ENCODE measurements around the gene OXSR1. TPM values are rescaled to one million over a fixed set of nuclear protein-coding genes. Genes with fewer than 3 reads are reported as not detected.

The OXSR1 gene
- total and polyA plus RNA-seq, 10 of the 15 experiments (the other 5 are each of a cell fraction or from before 2014, with no cell fraction given) = 12.4 to 54.6 (median 35.7) TPM

DNA sequence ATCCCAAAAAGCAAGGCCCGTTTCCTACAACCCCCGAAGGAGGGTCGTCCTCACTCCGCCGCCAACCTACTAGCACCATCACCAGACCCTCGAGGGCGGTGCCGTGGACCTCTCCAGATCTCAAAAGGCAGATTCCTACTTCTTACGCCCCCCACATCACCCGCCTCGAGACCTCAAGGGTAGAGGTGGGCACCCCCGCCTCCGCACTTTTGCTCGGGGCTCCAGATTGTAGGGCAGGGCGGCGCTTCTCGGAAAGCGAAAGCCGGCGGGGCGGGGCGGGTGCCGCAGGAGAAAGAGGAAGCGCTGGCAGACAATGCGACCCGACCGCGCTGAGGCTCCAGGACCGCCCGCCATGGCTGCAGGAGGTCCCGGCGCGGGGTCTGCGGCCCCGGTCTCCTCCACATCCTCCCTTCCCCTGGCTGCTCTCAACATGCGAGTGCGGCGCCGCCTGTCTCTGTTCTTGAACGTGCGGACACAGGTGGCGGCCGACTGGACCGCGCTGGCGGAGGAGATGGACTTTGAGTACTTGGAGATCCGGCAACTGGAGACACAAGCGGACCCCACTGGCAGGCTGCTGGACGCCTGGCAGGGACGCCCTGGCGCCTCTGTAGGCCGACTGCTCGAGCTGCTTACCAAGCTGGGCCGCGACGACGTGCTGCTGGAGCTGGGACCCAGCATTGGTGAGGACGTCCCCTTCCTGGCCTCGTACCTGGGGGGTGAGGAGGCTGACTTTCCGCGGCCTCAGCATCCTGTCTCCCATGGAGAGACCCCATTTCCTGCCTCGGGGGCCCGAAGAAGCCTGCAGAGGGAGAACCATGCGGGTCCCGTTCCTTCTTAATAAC, 26.8 kb upstream of the OXSR1 start, which contains the start of gene MYD88:
Gene MYD88 (plus strand): TSS at position 313 of the 842 bp plus-strand sequence. CDS start 40 bp downstream, at position 353.
- H3K9ac ChIP-seq (ENCODE audit: control insufficient read depth, insufficient read depth, low read length) = peak within 1 kb of the TSS; percentile 94
- H3K9me3 ChIP-seq (replicated peaks; ENCODE audit: control insufficient read depth, insufficient read depth, low read length) = no peaks in the 10 kb centered on the region; the same call in 2 of the 3 replicates
- FAIRE-seq (no peak), DNase-seq (ENCODE audit: low read depth, low spot score) (no peak), ATAC-seq (peak; percentile 74)
- H3K4me1 ChIP-seq (ENCODE audit: control insufficient read depth, insufficient read depth, low read length) = peaks cover 29% of the 10 kb centered on the region
- intact Hi-C loops (cut with micrococcal nuclease; ENCODE audit: unreplicated experiment) = loop anchor here (1.0 to 5.0 kb wide), 2 partner anchors 27 to 74 kb away; partner anchors contain the start of gene OXSR1
- in situ Hi-C loops (cut with MboI) = no loop called here
- H4K20me1 ChIP-seq (ENCODE audit: control insufficient read depth, insufficient read depth) = no peaks in the 10 kb centered on the region
- CTCF ChIA-PET = interaction anchor here (0.9 to 8.2 kb wide), 5 partner anchors 15 to 205 kb away, joined by 3 to 74 read pairs (median 3); partner anchors contain the start of gene OXSR1
- peaks cover 0 to 15% of the 10 kb centered on the region in 2 experiments; a peak in 2 of 4 replicates for H3K36me3 ChIP-seq (ENCODE audit: control insufficient read depth in 2 of 2, insufficient read depth in 2 of 2, low read length in 1 of 2)
- RAD21 ChIA-PET (ENCODE audit: unreplicated experiment) = interaction anchor here (5.0 kb wide), 1 partner anchor 26 kb away, joined by 62 read pairs; the partner anchor contains the start of gene OXSR1
- under 1% methylated on average over 62 of the region's 65 CpGs for WGBS (ENCODE audit: insufficient coverage, insufficient replicate concordance, low lambda C conversion rate, missing lambda C conversion rate)
- no peaks in the 10 kb centered on the region for H3K27me3 ChIP-seq (replicated peaks in 1 of 2; ENCODE audit: control insufficient read depth in 2 of 2, insufficient read depth in 2 of 2, low read length in 1 of 2)
- SMC1A ChIA-PET (ENCODE audit: uncharacterized antibody, unreplicated experiment) = interaction anchor here (1.1 to 8.2 kb wide), 4 partner anchors 16 to 140 kb away, joined by 3 to 92 read pairs (median 54); partner anchors contain the start of gene OXSR1
- H2AFZ ChIP-seq (ENCODE audit: control insufficient read depth, low read depth, low read length) = peak within 1 kb of the TSS; percentile 72
- H3K4me3 ChIP-seq = peak within 1 kb of the TSS; percentile 98
- H3K4me2 ChIP-seq (ENCODE audit: control insufficient read depth, insufficient read depth) = peak within 1 kb of the TSS; percentile 100
- H3K27ac ChIP-seq (ENCODE audit: control insufficient read depth, insufficient read depth) = peak within 1 kb of the TSS; percentile 99
- H3K79me2 ChIP-seq (ENCODE audit: control insufficient read depth, insufficient read depth, low read length) = peaks cover 65% of the 10 kb centered on the region
- POLR2A ChIA-PET = interaction anchor here (1.0 to 8.8 kb wide), 9 partner anchors 10 to 208 kb away, joined by 3 to 146 read pairs (median 12); partner anchors contain the start of genes OXSR1 and XYLB
- BruUV-seq (replicated peaks) = no TSS peak
- TF ChIP-seq MYC (IDR thresholded peaks at IDR 0.05; ENCODE audit: insufficient read depth, insufficient read length, insufficient replicate concordance, low read length, severe bottlenecking) = no peak
- 0 out of 2 replicates have a peak, but pooled peaks have one; percentile 34 for TF ChIP-seq NBN (IDR thresholded peaks at IDR 0.05)
- TF ChIP-seq ZNF622 (IDR thresholded peaks at IDR 0.05) = no peak
- TF ChIP-seq, protein P1, sequence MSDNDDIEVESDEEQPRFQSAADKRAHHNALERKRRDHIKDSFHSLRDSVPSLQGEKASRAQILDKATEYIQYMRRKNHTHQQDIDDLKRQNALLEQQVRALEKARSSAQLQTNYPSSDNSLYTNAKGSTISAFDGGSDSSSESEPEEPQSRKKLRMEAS (IDR thresholded peaks at IDR 0.05; ENCODE audit: low read depth, low read length) = no peak
- peak; percentile 59; the same call in 1 of the 2 replicates for TF ChIP-seq NR2F1 (conservative IDR thresholded peaks at IDR 0.05)
- TF ChIP-seq DPF2 (IDR thresholded peaks at IDR 0.05) = peak; percentile 52; the same call in 1 of the 2 replicates
- TF ChIP-seq EED (IDR thresholded peaks at IDR 0.05; ENCODE audit: low read depth) = peak; percentile 25; the same call in 1 of the 2 replicates
- TF ChIP-seq NFXL1 (IDR thresholded peaks at IDR 0.05; ENCODE audit: borderline replicate concordance) = no peak
- TF ChIP-seq IKZF1 (conservative IDR thresholded peaks at IDR 0.05) = peak; percentile 76
- TF ChIP-seq SP1 (IDR thresholded peaks at IDR 0.05; ENCODE audit: low read depth, low read length) = peak; percentile 12
- TF ChIP-seq, protein P2, sequence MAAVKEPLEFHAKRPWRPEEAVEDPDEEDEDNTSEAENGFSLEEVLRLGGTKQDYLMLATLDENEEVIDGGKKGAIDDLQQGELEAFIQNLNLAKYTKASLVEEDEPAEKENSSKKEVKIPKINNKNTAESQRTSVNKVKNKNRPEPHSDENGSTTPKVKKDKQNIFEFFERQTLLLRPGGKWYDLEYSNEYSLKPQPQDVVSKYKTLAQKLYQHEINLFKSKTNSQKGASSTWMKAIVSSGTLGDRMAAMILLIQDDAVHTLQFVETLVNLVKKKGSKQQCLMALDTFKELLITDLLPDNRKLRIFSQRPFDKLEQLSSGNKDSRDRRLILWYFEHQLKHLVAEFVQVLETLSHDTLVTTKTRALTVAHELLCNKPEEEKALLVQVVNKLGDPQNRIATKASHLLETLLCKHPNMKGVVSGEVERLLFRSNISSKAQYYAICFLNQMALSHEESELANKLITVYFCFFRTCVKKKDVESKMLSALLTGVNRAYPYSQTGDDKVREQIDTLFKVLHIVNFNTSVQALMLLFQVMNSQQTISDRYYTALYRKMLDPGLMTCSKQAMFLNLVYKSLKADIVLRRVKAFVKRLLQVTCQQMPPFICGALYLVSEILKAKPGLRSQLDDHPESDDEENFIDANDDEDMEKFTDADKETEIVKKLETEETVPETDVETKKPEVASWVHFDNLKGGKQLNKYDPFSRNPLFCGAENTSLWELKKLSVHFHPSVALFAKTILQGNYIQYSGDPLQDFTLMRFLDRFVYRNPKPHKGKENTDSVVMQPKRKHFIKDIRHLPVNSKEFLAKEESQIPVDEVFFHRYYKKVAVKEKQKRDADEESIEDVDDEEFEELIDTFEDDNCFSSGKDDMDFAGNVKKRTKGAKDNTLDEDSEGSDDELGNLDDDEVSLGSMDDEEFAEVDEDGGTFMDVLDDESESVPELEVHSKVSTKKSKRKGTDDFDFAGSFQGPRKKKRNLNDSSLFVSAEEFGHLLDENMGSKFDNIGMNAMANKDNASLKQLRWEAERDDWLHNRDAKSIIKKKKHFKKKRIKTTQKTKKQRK (IDR thresholded peaks at IDR 0.05; ENCODE audit: low read depth, low read length) = no peak
- 0 out of 2 replicates have a peak, but pooled peaks have one; percentile 33 for TF ChIP-seq CBX5 (IDR thresholded peaks at IDR 0.05; ENCODE audit: low read depth)
- TF ChIP-seq CREM (IDR thresholded peaks at IDR 0.05; ENCODE audit: low read depth) = peak; percentile 9; the same call in 1 of the 2 replicates
- no peak for TF ChIP-seq RAD51 (IDR thresholded peaks at IDR 0.05)
- TF ChIP-seq CREB1 (IDR thresholded peaks at IDR 0.05; ENCODE audit: low read depth) = peak; percentile 13; the same call in 1 of the 2 replicates
- TF ChIP-seq ZNF207 (IDR thresholded peaks at IDR 0.05; ENCODE audit: borderline replicate concordance) = peak; percentile 87

Measured in GM12878 (cell line).